Heart left ventricle (tissue), 13 donors: Measurements from ENCODE around the gene CCDC127.

ENCODE experiments used
- POLR2A ChIP-seq, 2 donors: fragments of 450-650 bp; IDR thresholded peaks; one replicate each; pipeline ENCODE4 v1.6.1; 2017; ENCODE audit warnings: antibody characterized with exemption in 2 of 2, mild to moderate bottlenecking in 2 of 2, moderate library complexity in 2 of 2
- TF ChIP-seq, protein P1 (sequence below), 12 donors: fragments of 200-600 bp; sonication (generic) in 4 of 12; IDR thresholded peaks; one replicate each; pipeline versions ENCODE4 v1.5.0 to v1.8.0; 2018 to 2022; ENCODE audit warnings: antibody characterized with exemption in 12 of 12, mild to moderate bottlenecking in 5 of 12
- donor health status: ischemic (EF 13 %, LVEDD 7.1; RV severe dilation, severe dysfunction).
- donor health status: DM: no; HTN: yes; CAD: no.
- donor health status: DM: no; HTN: no; CAD: no.
- donor health status: ischemic (EF 25% LVEDD 6.9; RV normal size, moderate dysfunction).
- donor health status: ischemic (EF 25% LVEDD 5.7; RV mildly dilated, moderate dysfunction).
- donor health status: ischemic (EF 35%, LVEDD 5.7; RV mildly dilated, moderate dysfunction).
- donor health status: nonischemic (EF 11% LVEDD 7.7; RV severe dilation, severe dysfunction).
- donor health status: DM: yes; HTN: yes; CAD: no.
- donor health status: PGD.
- donor health status: ischemic (EF 29% LVEDD 5.4; RV normal size, mild dysfunction).
- donor health status: nonischemic (EF 23%, LVEDD 6.1; RV moderate dilation, normal function).

DNA sequence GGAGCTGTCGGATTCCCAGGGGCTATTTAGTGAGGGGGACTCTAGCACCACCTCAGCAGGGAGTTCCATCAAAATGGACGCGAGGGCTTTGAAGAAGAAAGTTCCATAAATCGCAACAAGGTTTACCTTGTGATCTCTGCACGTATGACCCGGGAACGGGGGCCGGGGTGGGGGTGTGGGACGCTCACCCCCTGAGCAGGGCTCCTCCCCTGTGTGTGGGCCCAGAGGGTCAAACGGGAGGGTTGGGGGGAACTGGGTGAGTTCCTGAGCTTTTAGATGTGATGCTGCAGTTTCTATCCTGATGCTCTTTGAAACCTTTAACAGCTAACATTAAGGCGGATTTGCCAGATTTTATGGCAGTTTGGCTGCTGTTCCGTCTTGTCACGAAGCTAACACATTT, 45.5 kb downstream of the CCDC127 start:
- TF ChIP-seq, protein P1, sequence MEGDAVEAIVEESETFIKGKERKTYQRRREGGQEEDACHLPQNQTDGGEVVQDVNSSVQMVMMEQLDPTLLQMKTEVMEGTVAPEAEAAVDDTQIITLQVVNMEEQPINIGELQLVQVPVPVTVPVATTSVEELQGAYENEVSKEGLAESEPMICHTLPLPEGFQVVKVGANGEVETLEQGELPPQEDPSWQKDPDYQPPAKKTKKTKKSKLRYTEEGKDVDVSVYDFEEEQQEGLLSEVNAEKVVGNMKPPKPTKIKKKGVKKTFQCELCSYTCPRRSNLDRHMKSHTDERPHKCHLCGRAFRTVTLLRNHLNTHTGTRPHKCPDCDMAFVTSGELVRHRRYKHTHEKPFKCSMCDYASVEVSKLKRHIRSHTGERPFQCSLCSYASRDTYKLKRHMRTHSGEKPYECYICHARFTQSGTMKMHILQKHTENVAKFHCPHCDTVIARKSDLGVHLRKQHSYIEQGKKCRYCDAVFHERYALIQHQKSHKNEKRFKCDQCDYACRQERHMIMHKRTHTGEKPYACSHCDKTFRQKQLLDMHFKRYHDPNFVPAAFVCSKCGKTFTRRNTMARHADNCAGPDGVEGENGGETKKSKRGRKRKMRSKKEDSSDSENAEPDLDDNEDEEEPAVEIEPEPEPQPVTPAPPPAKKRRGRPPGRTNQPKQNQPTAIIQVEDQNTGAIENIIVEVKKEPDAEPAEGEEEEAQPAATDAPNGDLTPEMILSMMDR (IDR thresholded peaks at IDR 0.05) = no peak
- TF ChIP-seq POLR2A (IDR thresholded peaks at IDR 0.05) = no peak
